ENCODE data around the gene ILRUN.
"Not testable (repeated sequence)": the region's sequence is repeated elsewhere in the genome, so short reads cannot be mapped to it uniquely, and the experiment has no call there.

The ILRUN gene

DNA sequence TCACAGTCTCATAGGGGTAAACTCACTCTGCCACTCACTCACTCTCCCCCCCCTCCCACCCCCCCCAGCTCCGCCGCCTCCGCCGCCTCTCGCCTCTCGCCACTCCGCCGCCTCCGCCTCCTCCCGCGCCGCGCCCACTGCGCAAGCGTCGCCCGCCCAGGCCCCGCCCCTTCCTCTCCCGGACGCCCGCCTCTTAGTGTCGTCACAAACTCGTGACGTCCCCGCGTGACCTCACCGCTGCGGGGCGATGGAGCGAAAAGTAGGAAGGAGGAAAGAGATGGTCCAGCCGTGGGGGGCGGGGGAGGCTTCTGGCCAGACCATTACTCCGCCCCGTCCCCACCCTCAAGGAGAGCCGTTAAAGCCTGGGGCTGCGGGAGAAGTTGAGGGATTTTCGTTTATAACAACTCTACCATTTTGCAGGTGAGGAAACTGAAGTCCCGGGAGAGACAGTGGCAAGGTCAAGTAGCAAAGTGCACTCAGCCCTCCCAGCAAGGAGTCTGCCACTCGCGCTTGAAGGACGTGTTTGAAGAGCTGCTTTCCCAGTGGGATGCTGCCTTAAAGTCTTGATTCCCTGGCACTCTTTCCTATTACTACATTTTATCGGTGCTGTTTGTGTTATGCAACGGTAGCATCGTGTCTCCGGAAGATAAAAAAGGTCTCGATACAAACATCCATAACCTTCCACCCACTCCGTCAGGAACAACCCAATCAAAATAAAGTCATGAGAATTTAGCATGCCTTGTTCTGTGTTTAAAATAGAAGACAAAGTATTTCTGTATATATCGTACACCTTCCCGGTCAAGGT lies at the start of gene ILRUN:
Gene ILRUN, minus strand, starts transcription at position 29 of the 805 bp plus-strand sequence. CDS start 164 bp downstream, outside the sequence.
- TF ChIP-seq, protein P1, sequence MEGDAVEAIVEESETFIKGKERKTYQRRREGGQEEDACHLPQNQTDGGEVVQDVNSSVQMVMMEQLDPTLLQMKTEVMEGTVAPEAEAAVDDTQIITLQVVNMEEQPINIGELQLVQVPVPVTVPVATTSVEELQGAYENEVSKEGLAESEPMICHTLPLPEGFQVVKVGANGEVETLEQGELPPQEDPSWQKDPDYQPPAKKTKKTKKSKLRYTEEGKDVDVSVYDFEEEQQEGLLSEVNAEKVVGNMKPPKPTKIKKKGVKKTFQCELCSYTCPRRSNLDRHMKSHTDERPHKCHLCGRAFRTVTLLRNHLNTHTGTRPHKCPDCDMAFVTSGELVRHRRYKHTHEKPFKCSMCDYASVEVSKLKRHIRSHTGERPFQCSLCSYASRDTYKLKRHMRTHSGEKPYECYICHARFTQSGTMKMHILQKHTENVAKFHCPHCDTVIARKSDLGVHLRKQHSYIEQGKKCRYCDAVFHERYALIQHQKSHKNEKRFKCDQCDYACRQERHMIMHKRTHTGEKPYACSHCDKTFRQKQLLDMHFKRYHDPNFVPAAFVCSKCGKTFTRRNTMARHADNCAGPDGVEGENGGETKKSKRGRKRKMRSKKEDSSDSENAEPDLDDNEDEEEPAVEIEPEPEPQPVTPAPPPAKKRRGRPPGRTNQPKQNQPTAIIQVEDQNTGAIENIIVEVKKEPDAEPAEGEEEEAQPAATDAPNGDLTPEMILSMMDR (IDR thresholded peaks at IDR 0.05; ENCODE audit: low read depth, low read length): no peak

DNA sequence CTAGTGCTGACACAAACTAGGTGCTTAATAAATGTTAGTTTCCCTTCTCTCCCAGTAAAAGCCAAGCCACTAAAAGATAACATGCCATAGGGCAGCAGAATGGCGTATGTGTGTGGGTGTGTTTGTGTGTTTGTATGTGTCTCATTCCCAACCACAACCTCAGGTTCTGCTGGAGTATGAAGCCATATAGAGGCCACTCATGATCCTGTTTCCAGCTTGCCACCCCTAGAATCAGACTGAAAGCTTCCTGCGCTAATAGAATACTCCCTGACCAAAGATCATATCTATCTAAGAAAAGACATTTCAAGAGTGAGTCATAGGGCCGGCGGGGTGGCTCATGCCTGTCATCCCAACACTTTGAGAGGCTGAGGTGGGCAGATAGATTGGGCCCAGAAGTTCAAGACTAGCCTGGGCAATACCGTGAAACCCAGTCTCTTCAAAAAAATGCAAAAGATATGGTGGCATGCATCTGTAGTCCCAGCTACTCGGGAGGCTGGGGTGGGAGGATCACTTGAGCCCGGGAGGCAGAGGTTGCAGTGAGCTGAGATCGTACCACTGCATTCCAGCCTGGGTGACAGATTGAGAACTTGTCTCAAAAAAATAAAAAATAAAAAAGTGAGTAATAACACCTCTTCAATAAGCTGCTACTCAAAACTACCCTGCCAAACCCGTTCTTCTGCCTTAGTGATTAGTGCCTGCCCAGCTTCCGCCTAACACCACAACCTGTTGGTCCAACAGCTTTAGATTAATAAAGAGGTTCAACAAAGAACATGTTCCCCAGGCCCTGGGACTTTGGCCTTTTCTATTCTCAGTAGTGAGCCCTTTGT lies 48.9 kb upstream of the ILRUN start:
- TF ChIP-seq, protein P1 (IDR thresholded peaks at IDR 0.05; ENCODE audit: low read depth, low read length): no peak
- H3K4me3 ChIP-seq (ENCODE audit: low read depth, low read length): no peak overlapping the region

More for the DNA sequence above, at the start of gene ILRUN:
- peak within 1 kb of the TSS; percentile 98 for H3K4me3 ChIP-seq (ENCODE audit: low read depth, low read length)

DNA sequence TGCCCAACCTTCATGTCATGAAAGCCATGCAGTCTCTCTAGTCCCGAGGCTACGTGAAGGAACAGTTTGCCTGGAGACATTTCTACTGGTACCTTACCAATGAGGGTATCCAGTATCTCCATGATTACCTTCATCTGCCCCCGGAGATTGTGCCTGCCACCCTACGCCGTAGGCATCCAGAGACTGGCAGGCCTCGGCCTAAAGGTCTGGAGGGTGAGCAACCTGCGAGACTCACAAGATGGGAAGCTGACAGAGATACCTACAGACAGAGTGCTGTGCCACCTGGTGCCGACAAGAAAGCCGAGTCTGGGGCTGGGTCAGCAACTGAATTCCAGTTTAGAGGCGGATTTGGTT lies 47.7 kb upstream of the ILRUN start:
- not testable (repeated sequence) for H3K4me3 ChIP-seq (ENCODE audit: low read depth, low read length)

DNA sequence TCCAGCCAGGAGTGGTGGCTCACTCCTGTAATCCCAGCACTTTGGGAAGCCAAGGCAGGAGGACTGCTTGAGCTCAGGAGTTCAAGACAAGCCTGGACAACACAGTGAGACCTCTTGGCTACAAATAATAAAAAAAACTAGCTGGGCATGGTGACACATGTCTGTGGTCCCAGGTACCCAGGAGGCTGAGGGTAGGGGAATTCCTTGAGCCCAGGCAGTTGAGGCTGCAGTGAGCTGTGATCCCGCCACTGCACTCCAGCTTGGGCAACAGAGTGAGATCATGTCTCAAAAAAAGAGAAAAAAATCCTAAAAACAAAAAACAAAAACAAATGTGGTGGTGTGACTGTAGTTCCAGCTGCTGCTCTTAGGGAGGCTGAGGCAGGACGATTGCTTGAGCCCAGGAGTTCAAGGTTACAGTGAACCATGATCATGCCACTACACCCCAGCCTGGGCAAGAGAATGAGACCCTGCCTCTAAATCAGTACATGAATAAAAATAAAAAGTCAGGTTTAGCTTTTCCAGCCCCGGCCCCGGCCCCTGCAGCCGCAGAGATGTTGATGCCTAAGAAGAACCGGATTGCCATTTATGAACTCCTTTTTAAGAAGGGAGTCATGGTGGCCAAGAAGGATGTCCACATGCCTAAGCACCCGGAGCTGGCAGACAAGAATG lies 47.2 kb upstream of the ILRUN start:
- TF ChIP-seq, protein P1 (IDR thresholded peaks at IDR 0.05; ENCODE audit: low read depth, low read length): no peak
- H3K4me3 ChIP-seq (ENCODE audit: low read depth, low read length): no peak overlapping the region

- TF ChIP-seq, protein P1 (IDR thresholded peaks at IDR 0.05; ENCODE audit: low read depth, low read length): no peak
Observed at GRCh38 chr6:34742094-34742493, 45.5 kb upstream of the ILRUN start.

GRCh38 chr6:34736823-34737222 lies 40.3 kb upstream of the ILRUN start:
- TF ChIP-seq, protein P1 (IDR thresholded peaks at IDR 0.05; ENCODE audit: low read depth, low read length): no peak

More at GRCh38 chr6:34742094-34742493, 45.5 kb upstream of the ILRUN start:
- H3K4me3 ChIP-seq (ENCODE audit: low read depth, low read length): no peak overlapping the region

GRCh38 chr6:34731393-34732060 lies 35.0 kb upstream of the ILRUN start:
- no peak overlapping the region for H3K4me3 ChIP-seq (ENCODE audit: low read depth, low read length)
- TF ChIP-seq, protein P1 (IDR thresholded peaks at IDR 0.05; ENCODE audit: low read depth, low read length): no peak

More at GRCh38 chr6:34736823-34737222, 40.3 kb upstream of the ILRUN start:
- H3K4me3 ChIP-seq (ENCODE audit: low read depth, low read length): no peak overlapping the region

All from WI38 (cell line).